Sigmoid colon (tissue), 7 donors: ENCODE results near the gene BTN1A1. TPM values are rescaled to one million over a fixed set of nuclear protein-coding genes. Genes with fewer than 3 reads are reported as not detected.
"Not testable (repeated sequence)": the region's sequence is repeated elsewhere in the genome, so short reads cannot be mapped to it uniquely, and the experiment has no call there.

Source experiments
- DNase-seq: peaks from one replicate; pipeline ENCODE4 v3.0.0-alpha.2; 2019
- H3K27ac ChIP-seq, 4 donors: fragments of 200-600 bp; sonication (generic); one replicate each; pipeline ENCODE4 v1.5.1; 2016 to 2019; ENCODE audit warnings: mild to moderate bottlenecking in 1 of 4
- H3K27me3 ChIP-seq, 3 donors: fragments of 200-600 bp; sonication (generic); one replicate each; pipeline ENCODE4 v1.5.1; 2019; ENCODE audit warnings: mild to moderate bottlenecking in 1 of 3
- H3K36me3 ChIP-seq, 4 donors: fragments of 200-600 bp; sonication (generic); one replicate each; pipeline ENCODE4 v1.5.1; 2016 to 2019
- H3K4me1 ChIP-seq, 4 donors: fragments of 200-600 bp; sonication (generic); one replicate each; pipeline ENCODE4 v1.5.1; 2017 to 2019
- H3K4me3 ChIP-seq, 4 donors: fragments of 200-600 bp; sonication (generic); one replicate each; pipeline ENCODE4 v1.5.1; 2017 to 2019; ENCODE audit warnings: mild to moderate bottlenecking in 2 of 4, moderate library complexity in 1 of 4
- H3K9me3 ChIP-seq, 4 donors: fragments of 200-600 bp in 3 of 4; sonication (generic) in 3 of 4; one replicate each; pipeline versions ENCODE4 v1.5.1 to v1.6.1; 2013 to 2019
- EP300 ChIP-seq, 4 donors: sonication (generic); formaldehyde crosslinking; IDR thresholded peaks; one replicate each; pipeline ENCODE4 v1.6.1; 2017; ENCODE audit warnings: antibody characterized with exemption in 4 of 4
- POLR2A ChIP-seq, 2 donors: fragments of 450-650 bp; IDR thresholded peaks; one replicate each; pipeline ENCODE4 v1.6.1; 2016; ENCODE audit warnings: antibody characterized with exemption in 2 of 2, mild to moderate bottlenecking in 2 of 2, moderate library complexity in 2 of 2
- POLR2AphosphoS5 ChIP-seq, 4 donors: sonication (generic); formaldehyde crosslinking; IDR thresholded peaks; one replicate each; pipeline ENCODE4 v1.6.1; 2017; ENCODE audit warnings: antibody characterized with exemption in 4 of 4
- WGBS, 2 donors: extraction: QIAGEN DNeasy Blood & Tissue Kit; methylation state at CpG; one replicate each; pipeline ENCODE4 v1.1.7; 2013; 5-methylcytosine and 5-hydroxymethylcytosine counted together
- intact Hi-C: fragments of 100-400 bp; cut with DNase I; formaldehyde crosslinking; loops from one replicate; pipeline ENCODE4 v1.15.1; 2023
- polyA plus RNA-seq, 3 donors: library from polyadenylated mRNA; stranded (reverse); fragments of 200-250 nt; gene quantifications; one replicate each; pipeline ENCODE4 v1.2.3, GENCODE V29; 2013
- total RNA-seq, 4 donors: library from RNA; depleted of rRNA; stranded (reverse); fragments of >200 nt; gene quantifications; one replicate each; pipeline ENCODE4 v1.1.0, GENCODE V29; 2016
- TF ChIP-seq, protein P1 (sequence below), 4 experiments: fragments of 450-650 bp in 3 of 4; fragments of 200-600 bp in 1 of 4; IDR thresholded peaks; one replicate each; pipeline ENCODE4 v1.5.1; 2016 to 2019; ENCODE audit warnings: antibody characterized with exemption in 4 of 4, mild to moderate bottlenecking in 3 of 4, moderate library complexity in 2 of 4
- donor health status: healthy with polysubstance abuse.
- donor health status: Bipolar disorder and iron deficiency.
- donor health status: healthy.

The BTN1A1 gene
- total and polyA plus RNA-seq, 7 donors = 0.20 to 0.28 TPM; not detected in 5

DNA sequence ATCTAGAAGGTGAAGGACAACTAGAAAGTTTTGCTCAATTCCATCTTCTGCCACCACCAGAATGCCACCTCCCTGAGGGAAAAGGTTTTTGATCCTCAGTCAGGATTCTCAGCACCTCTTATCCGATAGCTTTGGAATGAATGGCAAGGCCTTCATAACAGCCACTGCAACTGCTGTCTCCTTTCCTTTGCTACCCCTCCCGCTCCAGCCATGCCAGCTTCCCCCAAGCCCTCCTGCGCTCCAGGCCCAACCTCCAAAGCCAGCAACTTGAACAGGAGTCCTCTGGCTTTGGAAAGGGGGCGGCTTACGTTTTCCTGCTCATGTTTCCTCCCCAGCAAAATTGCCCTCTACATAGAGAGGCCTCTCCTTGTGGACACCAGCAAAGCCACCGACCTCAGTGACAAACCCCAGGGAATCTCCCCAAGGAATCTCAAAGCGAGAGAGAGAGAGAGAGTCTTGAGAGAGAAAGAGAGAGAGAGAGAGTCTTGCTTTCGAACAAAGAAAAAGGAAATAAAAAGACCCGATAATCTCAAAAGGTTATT, 42.8 kb upstream of the BTN1A1 start:
- DNase-seq = peak; percentile 72
- WGBS, 2 donors = 22 to 26% methylated on average over 9 of the region's 9 CpGs
- H3K4me1 ChIP-seq = peaks cover 0 to 45% (median 43%) of the 10 kb centered on the region in 4 donors

DNA sequence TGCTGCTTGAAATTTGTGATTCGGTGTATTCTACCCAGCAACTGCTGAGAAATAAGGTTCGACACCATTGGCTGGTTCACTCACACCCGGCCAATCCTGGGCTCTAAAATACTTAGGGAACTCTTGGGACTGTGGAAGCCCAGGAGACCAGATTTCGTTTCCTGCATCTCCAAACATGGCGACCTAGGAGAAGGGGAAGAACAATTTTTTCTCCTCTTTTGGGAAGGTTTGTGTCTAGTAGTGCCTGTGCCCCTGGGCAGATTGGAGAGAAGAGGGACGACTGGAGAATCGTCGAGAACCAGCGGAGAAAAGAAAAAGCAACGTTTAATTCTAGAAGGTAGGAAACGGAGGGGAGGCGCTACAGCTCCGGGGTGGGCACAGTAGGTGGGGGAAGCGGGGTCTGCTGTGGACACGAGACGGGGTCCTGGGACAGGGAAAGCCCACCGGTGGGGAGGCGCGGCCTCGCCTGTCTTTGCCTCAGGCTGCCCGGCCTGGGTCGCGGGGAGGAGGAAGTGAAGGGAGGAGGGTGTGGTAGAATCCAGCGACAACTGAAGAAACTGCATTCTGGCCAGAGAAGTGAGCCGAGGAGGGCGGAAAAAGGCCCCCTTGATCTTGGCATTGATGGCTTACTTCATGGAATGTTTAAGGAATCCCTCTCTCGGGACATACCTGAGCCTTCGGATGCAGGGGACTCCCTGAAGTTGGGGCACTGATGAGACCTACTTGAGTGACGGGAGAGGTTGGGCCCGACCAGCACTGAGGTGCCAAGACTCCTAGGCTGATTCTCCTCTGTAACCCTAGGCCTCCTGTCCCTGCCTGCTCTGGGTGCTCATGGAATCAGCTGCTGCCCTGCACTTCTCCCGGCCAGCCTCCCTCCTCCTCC, 42.1 kb upstream of the BTN1A1 start, which contains the start of gene BTN2A1:
Gene BTN2A1, plus strand, starts transcription at position 150 of the 883 bp plus-strand sequence. Its CDS starts 682 bp downstream, at position 832.
- intact Hi-C loops = loop anchor here (2.0 to 5.0 kb wide), 3 partner anchors 17 to 63 kb away; no protein-coding TSS in a partner anchor

More for the DNA sequence above, 42.8 kb upstream of the BTN1A1 start:
- Histone ChIP-seq H3K27me3 (no peaks in the 10 kb centered on the region), H3K36me3 (peaks cover 0 to 29% (median 2%) of the 10 kb centered on the region in 4 donors), H3K4me3 (peak overlapping the region; percentile 88 to 94 (median 92)), H3K27ac (peak overlapping the region; percentile 93 to 96 (median 95)), H3K9me3 (no peaks in the 10 kb centered on the region)
- intact Hi-C loops = loop anchor here (5.0 kb wide), 1 partner anchor 35 kb away; no protein-coding TSS in a partner anchor
- TF ChIP-seq POLR2A (IDR thresholded peaks at IDR 0.05) = no peak
- TF ChIP-seq, protein P1, sequence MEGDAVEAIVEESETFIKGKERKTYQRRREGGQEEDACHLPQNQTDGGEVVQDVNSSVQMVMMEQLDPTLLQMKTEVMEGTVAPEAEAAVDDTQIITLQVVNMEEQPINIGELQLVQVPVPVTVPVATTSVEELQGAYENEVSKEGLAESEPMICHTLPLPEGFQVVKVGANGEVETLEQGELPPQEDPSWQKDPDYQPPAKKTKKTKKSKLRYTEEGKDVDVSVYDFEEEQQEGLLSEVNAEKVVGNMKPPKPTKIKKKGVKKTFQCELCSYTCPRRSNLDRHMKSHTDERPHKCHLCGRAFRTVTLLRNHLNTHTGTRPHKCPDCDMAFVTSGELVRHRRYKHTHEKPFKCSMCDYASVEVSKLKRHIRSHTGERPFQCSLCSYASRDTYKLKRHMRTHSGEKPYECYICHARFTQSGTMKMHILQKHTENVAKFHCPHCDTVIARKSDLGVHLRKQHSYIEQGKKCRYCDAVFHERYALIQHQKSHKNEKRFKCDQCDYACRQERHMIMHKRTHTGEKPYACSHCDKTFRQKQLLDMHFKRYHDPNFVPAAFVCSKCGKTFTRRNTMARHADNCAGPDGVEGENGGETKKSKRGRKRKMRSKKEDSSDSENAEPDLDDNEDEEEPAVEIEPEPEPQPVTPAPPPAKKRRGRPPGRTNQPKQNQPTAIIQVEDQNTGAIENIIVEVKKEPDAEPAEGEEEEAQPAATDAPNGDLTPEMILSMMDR (IDR thresholded peaks at IDR 0.05) = peak in 1 of 4 experiments; percentile 12

DNA sequence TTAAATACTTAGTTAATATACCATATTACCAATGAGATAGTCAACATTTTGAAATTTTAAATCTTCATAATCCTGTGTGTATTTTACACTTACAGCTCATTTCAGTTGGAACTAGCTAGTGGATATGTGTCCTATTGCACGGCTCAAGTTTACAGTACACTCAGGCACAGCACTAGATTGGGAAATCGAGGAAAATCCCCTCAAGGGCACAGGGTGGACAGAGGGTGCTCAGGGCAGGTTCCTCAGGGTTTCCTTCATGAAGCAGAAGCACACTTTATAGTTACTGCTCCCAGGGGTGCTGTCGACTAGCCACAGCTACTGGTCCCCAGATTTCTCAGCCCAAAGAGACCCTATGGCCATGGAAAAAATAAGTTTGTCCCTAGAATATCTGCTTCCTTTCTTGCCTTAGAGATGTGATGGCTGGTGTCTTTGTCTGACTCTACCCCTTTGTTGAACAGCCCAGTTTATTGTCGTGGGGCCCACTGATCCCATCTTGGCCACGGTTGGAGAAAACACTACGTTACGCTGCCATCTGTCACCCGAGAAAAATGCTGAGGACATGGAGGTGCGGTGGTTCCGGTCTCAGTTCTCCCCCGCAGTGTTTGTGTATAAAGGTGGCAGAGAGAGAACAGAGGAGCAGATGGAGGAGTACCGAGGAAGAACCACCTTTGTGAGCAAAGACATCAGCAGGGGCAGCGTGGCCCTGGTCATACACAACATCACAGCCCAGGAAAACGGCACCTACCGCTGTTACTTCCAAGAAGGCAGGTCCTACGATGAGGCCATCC, 40.9 kb upstream of the BTN1A1 start:
- no peak overlapping the region for H3K27ac ChIP-seq
- no peaks in the 10 kb centered on the region for H3K27me3 ChIP-seq
- peaks cover 0 to 58% (median 48%) of the 10 kb centered on the region in 4 donors for H3K4me1 ChIP-seq
- peak overlapping the region in 3 of 4 donors; percentile 88 to 94 (median 89) for H3K4me3 ChIP-seq
- no peaks in the 10 kb centered on the region for H3K9me3 ChIP-seq
- 85 to 89% methylated on average over 16 of the region's 16 CpGs for WGBS, 2 donors
- H3K36me3 ChIP-seq = peaks cover 9 to 48% (median 16%) of the 10 kb centered on the region in 4 donors
- TF ChIP-seq EP300 (IDR thresholded peaks at IDR 0.05) = no peak
- TF ChIP-seq POLR2AphosphoS5 (IDR thresholded peaks at IDR 0.05) = no peak
- TF ChIP-seq, protein P1 (IDR thresholded peaks at IDR 0.05) = no peak
- no peak for TF ChIP-seq POLR2A (IDR thresholded peaks at IDR 0.05)
- intact Hi-C loops = loop anchor here (2.0 to 5.0 kb wide), 3 partner anchors 16 to 62 kb away; no protein-coding TSS in a partner anchor
- DNase-seq = no peak

More for the DNA sequence above, 42.1 kb upstream of the BTN1A1 start, which contains the start of gene BTN2A1:
- 0 to 1% methylated on average over 31 of the region's 31 CpGs for WGBS, 2 donors
- Histone ChIP-seq H3K36me3 (peaks cover 0 to 36% (median 6%) of the 10 kb centered on the region in 4 donors), H3K27ac (peak within 1 kb of the TSS; percentile 93 to 96 (median 95)), H3K9me3 (no peaks in the 10 kb centered on the region), H3K27me3 (no peaks in the 10 kb centered on the region), H3K4me1 (peaks cover 0 to 52% (median 47%) of the 10 kb centered on the region in 4 donors), H3K4me3 (peak within 1 kb of the TSS; percentile 88 to 94 (median 92))
- peak; percentile 93 for DNase-seq
- peak; percentile 9 to 72 (median 68) for TF ChIP-seq POLR2AphosphoS5 (IDR thresholded peaks at IDR 0.05)
- TF ChIP-seq POLR2A (IDR thresholded peaks at IDR 0.05) = peak in 1 of 2 donors; percentile 11
- TF ChIP-seq EP300 (IDR thresholded peaks at IDR 0.05) = no peak

DNA sequence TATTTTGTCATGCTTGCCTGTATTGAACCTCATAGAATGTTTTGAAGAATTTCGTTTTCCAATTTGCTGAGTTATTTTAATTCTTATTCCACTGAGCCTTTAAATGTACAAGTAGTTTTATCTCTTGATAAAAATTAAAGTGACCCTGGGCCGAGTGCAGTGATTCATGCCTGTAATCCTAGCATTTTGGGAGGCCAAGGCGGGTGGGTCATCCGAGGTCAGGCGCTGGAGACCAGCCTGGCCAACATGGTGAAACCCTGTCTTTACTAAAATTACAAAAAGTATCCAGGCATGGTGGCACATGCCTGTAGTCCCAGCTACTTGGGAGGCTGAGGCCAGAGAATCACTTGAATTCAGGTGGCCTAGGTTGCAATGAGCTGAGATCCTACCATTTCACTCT, 38.8 kb upstream of the BTN1A1 start:
- H3K36me3 ChIP-seq = peaks cover 29 to 69% (median 37%) of the 10 kb centered on the region in 4 donors
- H3K27me3 ChIP-seq, H3K27ac ChIP-seq, H3K9me3 ChIP-seq, DNase-seq, intact Hi-C loops: not testable (repeated sequence)
- peaks cover 0 to 61% (median 48%) of the 10 kb centered on the region in 4 donors for H3K4me1 ChIP-seq
- WGBS, 2 donors = 76 to 77% methylated on average over 5 of the region's 5 CpGs
- H3K4me3 ChIP-seq = peak overlapping the region in 2 of 4 donors; percentile 9 to 88

DNA sequence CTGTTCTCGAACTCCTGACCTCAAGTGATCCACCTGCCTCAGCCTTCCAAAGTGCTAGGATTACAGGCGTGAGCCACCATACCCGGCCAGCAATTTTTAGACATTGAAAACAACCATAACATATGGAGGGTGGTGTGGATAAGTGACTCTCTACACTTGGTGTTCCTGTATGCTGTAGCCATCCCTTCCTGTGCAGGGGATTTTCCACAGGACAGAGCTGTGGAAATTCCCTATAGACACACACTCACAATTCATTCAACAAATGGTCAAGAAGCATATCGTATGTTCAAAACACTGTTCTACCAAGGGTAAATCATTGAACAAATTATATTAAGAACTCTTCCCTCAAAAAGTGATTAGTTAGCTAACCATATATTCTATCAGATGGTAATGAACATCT, 36.1 kb upstream of the BTN1A1 start:
- H3K9me3 ChIP-seq = no peaks in the 10 kb centered on the region

More for the DNA sequence above, 36.1 kb upstream of the BTN1A1 start:
- 86 to 89% methylated on average over 4 of the region's 4 CpGs for WGBS, 2 donors
- H3K27ac ChIP-seq = no peak overlapping the region
- intact Hi-C loops = no loop called here
- peaks cover 0 to 50% (median 37%) of the 10 kb centered on the region in 4 donors for H3K4me1 ChIP-seq
- TF ChIP-seq EP300 (IDR thresholded peaks at IDR 0.05) (no peak), POLR2AphosphoS5 (IDR thresholded peaks at IDR 0.05) (no peak), POLR2A (IDR thresholded peaks at IDR 0.05) (no peak)
- TF ChIP-seq, protein P1 (IDR thresholded peaks at IDR 0.05) = no peak
- no peak for DNase-seq
- no peaks in the 10 kb centered on the region for H3K27me3 ChIP-seq
- no peak overlapping the region for H3K4me3 ChIP-seq
- H3K36me3 ChIP-seq = peaks cover 30 to 96% (median 62%) of the 10 kb centered on the region in 4 donors
